ENCODE data around the gene DIP2B.

DIP2B gene

DNA sequence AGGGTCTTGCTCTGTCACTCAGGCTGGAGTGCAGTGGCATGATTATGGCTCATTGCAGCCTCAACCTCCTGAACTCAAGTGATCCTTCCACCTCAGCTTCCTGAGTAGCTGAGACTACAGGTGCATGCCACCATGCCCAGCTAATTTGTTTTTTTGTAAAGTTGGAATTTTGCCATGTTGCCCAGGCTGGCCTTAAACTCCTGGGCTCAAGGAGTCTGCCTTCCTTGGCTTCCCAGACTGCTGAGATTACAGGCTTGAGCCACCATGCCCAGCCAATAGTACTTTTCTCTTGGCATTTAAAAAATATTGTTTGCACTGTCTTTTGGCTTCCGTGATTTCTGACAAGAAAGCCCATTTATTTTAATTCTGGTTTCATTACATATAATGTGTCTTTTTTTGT lies 61.3 kb downstream of the DIP2B start:
- TF ChIP-seq, protein P1, sequence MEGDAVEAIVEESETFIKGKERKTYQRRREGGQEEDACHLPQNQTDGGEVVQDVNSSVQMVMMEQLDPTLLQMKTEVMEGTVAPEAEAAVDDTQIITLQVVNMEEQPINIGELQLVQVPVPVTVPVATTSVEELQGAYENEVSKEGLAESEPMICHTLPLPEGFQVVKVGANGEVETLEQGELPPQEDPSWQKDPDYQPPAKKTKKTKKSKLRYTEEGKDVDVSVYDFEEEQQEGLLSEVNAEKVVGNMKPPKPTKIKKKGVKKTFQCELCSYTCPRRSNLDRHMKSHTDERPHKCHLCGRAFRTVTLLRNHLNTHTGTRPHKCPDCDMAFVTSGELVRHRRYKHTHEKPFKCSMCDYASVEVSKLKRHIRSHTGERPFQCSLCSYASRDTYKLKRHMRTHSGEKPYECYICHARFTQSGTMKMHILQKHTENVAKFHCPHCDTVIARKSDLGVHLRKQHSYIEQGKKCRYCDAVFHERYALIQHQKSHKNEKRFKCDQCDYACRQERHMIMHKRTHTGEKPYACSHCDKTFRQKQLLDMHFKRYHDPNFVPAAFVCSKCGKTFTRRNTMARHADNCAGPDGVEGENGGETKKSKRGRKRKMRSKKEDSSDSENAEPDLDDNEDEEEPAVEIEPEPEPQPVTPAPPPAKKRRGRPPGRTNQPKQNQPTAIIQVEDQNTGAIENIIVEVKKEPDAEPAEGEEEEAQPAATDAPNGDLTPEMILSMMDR (conservative IDR thresholded peaks at IDR 0.05; ENCODE audit: control insufficient read depth, insufficient read depth, low read depth, low read length): no peak
- no peak overlapping the region for H3K4me3 ChIP-seq (ENCODE audit: control insufficient read depth, low read depth, low read length)
- DNase-seq (ENCODE audit: low read depth): no peak

DNA sequence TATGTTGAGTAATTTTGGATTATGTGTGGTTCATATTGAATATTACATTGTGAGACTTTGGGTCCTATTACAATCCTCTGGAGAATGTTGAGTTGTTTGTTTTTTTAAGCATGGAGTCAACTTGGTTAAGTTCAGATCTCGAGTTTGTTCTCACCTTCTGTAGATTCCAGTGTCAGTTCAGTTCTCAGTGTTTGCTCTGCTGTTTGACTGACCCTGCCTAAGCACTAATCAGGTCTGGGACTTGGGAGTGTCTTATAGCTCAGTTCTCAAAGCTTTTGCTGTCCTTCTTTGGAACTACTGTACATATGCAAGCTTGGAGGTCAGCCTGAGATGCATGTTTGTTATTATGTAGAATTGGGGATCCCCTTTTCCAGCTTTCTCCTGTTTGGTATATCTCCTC lies 63.1 kb downstream of the DIP2B start:
- H3K4me3 ChIP-seq (ENCODE audit: control insufficient read depth, low read depth, low read length): no peak overlapping the region
- TF ChIP-seq, protein P1 (conservative IDR thresholded peaks at IDR 0.05; ENCODE audit: control insufficient read depth, insufficient read depth, low read depth, low read length): no peak
- DNase-seq (ENCODE audit: low read depth): peak; percentile 39

DNA sequence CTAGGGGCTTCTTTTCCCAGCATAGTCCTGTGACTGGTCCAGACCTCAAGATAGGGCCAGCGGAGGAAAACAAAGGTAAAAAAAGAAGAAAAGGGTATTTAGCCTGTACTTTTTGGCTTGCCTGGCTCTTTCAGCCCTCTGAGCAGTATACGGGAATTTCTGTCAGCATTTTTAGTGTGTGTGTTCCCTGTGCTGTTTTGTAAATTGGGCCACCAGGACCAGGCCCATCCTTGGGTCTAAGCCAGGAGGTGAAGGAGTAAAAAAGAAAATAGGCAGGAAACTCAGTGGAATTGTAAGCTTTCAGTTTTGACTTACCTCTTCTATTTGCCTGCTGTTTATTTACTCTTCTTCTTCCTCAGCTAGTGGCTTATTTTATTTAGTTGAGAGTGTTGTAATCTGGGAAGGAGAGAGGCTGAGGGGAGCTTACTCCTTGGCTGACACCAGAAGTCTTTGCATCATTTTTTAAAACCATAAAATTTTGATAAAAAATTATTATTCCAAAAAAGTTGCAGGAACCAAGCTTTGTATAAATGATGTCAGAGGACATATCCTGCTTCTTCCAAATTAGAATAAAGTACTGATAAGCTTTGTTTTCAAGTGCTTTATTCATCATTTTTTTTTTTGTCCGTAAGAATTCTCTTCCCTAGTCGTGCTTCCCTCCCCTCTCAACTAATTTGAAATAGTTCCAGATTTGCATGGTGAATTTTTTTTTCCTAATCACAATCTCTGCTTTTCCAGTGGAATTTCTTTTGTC lies 63.7 kb downstream of the DIP2B start:
- TF ChIP-seq, protein P1 (conservative IDR thresholded peaks at IDR 0.05; ENCODE audit: control insufficient read depth, insufficient read depth, low read depth, low read length): no peak
- no peak overlapping the region for H3K4me3 ChIP-seq (ENCODE audit: control insufficient read depth, low read depth, low read length)
- DNase-seq (ENCODE audit: low read depth): peak; percentile 11

DNA sequence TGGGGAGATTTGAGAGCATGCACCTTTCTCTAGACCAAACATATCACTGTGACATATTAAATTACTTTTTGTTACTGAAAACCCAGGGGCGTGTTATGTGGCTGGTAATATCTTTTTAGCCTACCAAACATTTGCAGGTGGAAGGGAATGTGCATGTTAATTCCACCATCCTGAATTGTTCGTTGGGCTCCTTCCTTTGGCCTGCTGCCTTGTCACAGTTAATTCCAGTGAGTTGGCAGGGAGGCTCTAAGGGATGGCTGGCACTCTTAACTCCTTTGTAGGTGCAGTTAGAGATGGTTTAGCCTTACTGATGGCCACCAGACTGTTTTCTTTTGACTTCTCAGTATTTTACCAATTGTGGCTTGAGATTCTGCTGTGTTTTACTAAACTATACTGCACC lies 64.5 kb downstream of the DIP2B start:
- DNase-seq (ENCODE audit: low read depth): no peak
- H3K4me3 ChIP-seq (ENCODE audit: control insufficient read depth, low read depth, low read length): no peak overlapping the region
- TF ChIP-seq, protein P1 (conservative IDR thresholded peaks at IDR 0.05; ENCODE audit: control insufficient read depth, insufficient read depth, low read depth, low read length): no peak

DNA sequence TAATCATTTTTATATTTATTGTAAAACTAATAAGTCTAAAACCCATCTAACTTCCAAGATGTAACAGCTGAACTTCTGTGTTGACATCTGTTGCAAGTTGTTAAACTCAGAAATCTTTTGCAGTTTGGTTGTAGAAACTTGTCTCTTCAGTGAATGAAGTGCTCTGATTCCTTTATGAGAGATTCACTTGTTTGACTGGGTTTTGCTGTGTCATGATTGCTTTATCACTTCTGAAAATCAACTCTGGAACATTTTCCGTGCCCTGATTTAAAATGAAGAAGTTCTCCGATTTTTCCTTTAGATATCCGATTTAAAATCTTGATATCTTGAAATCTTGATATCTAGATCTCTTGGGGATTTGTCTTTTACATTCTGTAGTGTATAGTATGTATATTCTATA lies 65.1 kb downstream of the DIP2B start:
- TF ChIP-seq, protein P1 (conservative IDR thresholded peaks at IDR 0.05; ENCODE audit: control insufficient read depth, insufficient read depth, low read depth, low read length): no peak
- DNase-seq (ENCODE audit: low read depth): peak; percentile 24
- no peak overlapping the region for H3K4me3 ChIP-seq (ENCODE audit: control insufficient read depth, low read depth, low read length)

DNA sequence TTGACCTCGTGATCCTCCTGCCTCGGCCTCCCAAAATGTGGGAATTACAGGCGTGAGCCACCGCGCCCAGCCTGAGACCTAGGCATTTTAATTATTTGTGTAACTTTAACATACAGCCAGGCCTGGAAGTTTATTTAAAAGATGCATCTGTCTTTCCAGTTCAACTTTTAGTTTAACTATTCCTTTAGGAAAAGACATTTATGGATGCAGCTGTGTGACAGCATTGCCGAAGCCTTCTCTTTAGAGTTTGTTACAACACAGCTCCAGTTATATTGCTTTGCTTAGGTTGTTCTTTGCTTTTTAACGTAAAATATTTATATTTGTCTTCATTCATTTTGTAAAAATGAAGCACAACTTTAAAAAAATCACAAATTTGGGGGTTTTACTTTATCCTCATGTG lies 67.0 kb downstream of the DIP2B start:
- no peak overlapping the region for H3K4me3 ChIP-seq (ENCODE audit: control insufficient read depth, low read depth, low read length)
- TF ChIP-seq, protein P1 (conservative IDR thresholded peaks at IDR 0.05; ENCODE audit: control insufficient read depth, insufficient read depth, low read depth, low read length): no peak
- DNase-seq (ENCODE audit: low read depth): no peak

All from fibroblast of mammary gland (primary cell).